ENCODE results near the gene AKIRIN2. TPM values are rescaled to one million over a fixed set of nuclear protein-coding genes. Genes with fewer than 3 reads are reported as not detected.
"Not testable (repeated sequence)": the region's sequence is repeated elsewhere in the genome, so short reads cannot be mapped to it uniquely, and the experiment has no call there.

The AKIRIN2 gene
- total RNA-seq, 2 donors from 2014 or later = 64.5 to 71.0 TPM

DNA sequence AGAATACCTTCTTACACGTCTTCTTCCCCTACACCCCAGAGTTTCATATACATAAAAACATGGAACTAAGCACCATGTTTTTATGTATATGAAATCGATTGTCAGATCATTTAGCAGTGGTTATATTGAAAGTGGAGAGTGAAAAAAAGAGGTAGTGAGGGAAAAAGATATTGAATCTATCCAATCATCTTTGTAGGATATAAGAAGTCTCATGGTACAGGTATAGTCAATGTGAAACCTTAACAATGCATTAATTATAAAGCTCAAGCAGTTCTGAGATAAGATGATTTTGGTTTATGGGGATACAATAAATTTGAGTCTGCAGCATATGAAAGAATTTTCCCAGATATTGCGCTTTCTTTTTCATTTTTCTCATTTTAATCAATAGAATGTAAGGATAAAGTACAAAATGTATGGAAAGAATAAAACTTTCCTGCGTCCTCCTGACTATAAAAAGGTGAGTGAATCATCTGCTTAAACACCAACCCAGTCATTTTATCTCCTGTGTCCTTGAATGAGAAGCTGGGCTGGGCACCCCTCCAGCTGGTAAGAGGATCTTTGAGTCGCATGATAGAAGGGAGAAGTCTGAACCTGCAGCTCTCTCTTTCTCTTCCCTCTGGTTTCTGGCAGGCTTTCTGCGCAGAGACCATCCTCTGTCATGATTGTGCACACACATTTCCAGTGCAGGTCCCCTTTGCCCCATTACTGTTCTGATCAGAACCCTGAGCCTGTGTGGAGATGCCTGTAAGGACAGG is 28.1 kb upstream of the AKIRIN2 start:
- H3K9me3 Mint-ChIP-seq = no peaks in the 10 kb centered on the region
- H3K27ac Mint-ChIP-seq = no peak overlapping the region
- no peak overlapping the region for H3K4me3 Mint-ChIP-seq
- peaks cover 21% of the 10 kb centered on the region for H3K27me3 Mint-ChIP-seq (ENCODE audit: low read depth)
- peaks cover 0 to 3% of the 10 kb centered on the region in 2 donors for H3K36me3 Mint-ChIP-seq (ENCODE audit: insufficient read depth in 2 of 2)
- no peak for ATAC-seq (replicated peaks in 1 of 2)
- H3K4me1 Mint-ChIP-seq (ENCODE audit: low read depth) = peaks cover 47% of the 10 kb centered on the region
- DNase-seq = no peak

DNA sequence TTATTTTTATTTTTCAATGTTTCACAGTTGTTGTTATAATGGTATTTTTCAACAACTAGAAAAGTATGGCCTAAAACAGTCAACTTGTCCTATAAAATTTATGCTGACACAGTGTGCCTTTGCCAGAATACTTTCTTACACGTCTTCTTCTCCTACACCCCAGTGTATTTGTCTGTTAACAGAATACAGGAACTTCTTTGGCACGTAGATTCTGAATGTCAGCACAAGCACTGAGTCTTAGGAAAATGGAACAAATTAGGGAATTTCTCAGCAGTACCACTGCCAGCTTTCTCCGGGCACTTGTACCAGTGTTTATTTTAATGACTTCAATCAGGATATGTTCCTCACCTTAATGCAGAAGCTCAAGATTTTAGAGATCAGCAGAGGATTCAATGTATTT is 26.7 kb upstream of the AKIRIN2 start:
- H3K36me3 Mint-ChIP-seq (ENCODE audit: insufficient read depth in 2 of 2) = peaks cover 0 to 2% of the 10 kb centered on the region in 2 donors
- H3K9me3 Mint-ChIP-seq = no peaks in the 10 kb centered on the region
- ATAC-seq (replicated peaks in 1 of 2) = no peak
- H3K27me3 Mint-ChIP-seq (ENCODE audit: low read depth) = peaks cover 21% of the 10 kb centered on the region
- H3K4me3 Mint-ChIP-seq = no peak overlapping the region
- no peak overlapping the region for H3K27ac Mint-ChIP-seq
- no peak for DNase-seq
- H3K4me1 Mint-ChIP-seq (ENCODE audit: low read depth) = peaks cover 54% of the 10 kb centered on the region

DNA sequence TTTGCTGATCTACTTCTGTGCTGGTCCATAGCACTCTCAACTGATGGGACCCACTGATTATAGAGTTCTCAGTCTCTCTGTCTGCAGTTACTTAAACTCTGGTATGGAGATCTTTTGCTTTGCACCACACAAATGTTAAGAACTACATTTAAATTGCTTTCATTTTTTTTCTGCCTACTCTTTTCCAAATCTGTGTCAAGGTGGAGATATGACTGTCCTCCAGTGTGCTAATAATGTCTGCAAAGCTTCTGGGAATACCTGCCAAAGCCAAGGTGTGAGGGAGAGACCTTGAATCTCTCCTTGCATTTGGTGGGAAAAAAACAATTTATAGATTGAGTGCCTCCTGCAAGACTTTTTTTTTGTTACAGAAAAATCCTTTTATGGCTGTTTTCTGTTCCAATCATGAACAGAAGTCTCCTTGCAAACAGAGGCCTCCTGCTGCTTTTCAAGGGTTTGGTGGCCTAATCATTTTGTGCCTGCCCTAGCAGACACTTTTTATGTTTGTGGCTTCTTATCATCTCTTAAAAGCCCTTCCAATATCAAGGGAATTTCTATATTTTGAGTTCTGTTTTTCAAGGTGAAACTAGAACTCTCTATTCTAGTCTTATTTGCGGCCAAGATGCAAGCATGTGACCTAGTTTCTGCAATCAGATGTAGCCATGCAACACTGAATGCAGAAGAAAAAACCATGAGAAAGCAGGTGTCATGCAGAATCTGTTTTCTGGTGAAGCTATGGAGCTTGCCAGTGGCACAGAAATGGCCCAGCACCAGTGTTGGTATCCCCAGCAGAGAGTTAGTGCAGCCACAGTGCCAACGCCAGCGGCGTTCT is 23.2 kb upstream of the AKIRIN2 start:
- H3K4me1 Mint-ChIP-seq (ENCODE audit: low read depth) = peaks cover 41% of the 10 kb centered on the region
- peak overlapping the region; percentile 12 to 65 for H3K4me3 Mint-ChIP-seq
- peaks cover 31% of the 10 kb centered on the region for H3K27me3 Mint-ChIP-seq (ENCODE audit: low read depth)
- DNase-seq (no peak), ATAC-seq (replicated peaks in 1 of 2) (peak; percentile 64 to 68)
- no peaks in the 10 kb centered on the region for H3K9me3 Mint-ChIP-seq
- H3K36me3 Mint-ChIP-seq (ENCODE audit: insufficient read depth in 2 of 2) = peaks cover 0 to 2% of the 10 kb centered on the region in 2 donors
- H3K27ac Mint-ChIP-seq = peak overlapping the region; percentile 73

DNA sequence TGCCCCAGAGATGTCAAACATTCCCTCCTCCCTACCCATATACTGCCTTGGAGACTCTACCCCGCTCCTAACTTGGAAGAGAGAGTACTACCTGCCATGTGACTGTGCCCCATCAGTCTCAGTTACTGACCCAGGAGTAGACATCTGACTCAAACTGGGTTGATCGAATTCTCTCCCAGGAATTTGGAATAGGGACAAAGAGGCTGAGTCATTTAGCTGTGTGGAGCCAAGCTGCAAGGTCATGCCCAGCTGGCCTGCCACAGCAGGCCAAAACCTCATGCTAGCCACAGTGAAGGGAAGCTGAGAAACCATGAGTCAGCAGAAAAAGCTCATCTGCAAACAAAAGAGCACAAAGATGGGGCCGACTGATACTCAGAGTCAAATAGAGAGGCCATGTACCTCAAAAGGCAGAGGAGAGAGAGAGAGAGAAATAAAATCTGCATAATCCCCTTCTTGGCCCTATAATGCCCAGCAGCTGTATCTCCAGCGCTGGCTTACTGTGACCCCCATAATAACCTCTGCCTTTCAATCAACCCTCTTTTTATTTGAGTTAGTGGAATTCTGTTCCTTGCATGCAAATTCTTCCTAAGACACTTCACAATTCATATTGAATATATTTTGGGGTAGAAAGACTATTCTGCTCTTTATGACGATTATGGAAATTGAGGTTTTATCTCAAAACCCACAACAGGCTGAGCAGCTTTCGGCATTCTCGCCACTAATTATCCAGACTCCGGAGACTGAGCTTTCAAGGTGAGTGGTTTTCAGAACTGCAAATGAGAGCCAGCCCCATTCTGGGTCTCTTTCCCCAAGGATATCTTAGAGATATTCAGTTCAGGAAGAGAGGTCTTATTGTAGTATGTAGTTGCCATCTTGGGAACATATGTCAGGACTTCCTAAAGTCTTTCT is 21.4 kb upstream of the AKIRIN2 start:
- Mint-ChIP-seq H3K36me3 (ENCODE audit: insufficient read depth in 2 of 2) (peaks cover 0 to 2% of the 10 kb centered on the region in 2 donors), H3K4me1 (ENCODE audit: low read depth) (peaks cover 35% of the 10 kb centered on the region), H3K9me3 (no peaks in the 10 kb centered on the region), H3K27me3 (ENCODE audit: low read depth) (peaks cover 19% of the 10 kb centered on the region), H3K27ac (peak overlapping the region; percentile 74), H3K4me3 (peak overlapping the region in 1 of 2 donors; percentile 49)
- ATAC-seq (replicated peaks in 1 of 2) = peak; percentile 32 to 33
- DNase-seq = no peak

DNA sequence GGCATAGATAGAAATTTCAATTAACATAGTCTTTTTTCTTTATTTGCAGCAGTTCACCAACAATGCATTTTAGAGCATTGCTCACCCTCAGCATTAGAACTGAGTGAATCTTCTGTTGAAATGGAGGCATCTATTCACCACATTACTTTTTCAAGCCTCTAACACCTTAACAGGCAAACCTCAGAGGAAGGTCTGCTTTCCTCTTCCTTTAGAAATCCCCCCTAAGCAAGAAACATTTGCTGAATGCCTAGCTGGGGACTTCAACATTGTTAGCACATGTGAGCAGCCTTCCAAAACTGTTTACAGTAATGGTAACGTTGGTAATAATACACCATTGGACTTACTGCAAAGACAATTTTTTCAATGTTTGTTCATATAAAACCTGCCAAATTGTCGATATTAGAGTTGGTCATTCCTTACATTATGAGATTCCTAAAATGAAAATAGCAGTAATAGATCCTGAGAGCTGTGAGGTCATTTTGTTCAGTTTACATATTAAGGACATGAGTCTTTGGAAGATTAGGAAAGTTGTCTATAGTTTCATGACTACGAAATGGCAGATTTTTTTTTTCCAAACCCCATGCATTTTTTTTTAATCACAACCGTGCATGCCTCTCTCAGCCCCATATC is 20.6 kb upstream of the AKIRIN2 start:
- Mint-ChIP-seq H3K27me3 (ENCODE audit: low read depth) (peaks cover 13% of the 10 kb centered on the region), H3K27ac (no peak overlapping the region), H3K4me3 (peak overlapping the region in 1 of 2 donors; percentile 7), H3K36me3 (ENCODE audit: insufficient read depth in 2 of 2) (peaks cover 0 to under 1% of the 10 kb centered on the region in 2 donors), H3K4me1 (ENCODE audit: low read depth) (peaks cover 42% of the 10 kb centered on the region), H3K9me3 (no peaks in the 10 kb centered on the region)
- DNase-seq = no peak
- no peak for ATAC-seq (replicated peaks in 1 of 2)

DNA sequence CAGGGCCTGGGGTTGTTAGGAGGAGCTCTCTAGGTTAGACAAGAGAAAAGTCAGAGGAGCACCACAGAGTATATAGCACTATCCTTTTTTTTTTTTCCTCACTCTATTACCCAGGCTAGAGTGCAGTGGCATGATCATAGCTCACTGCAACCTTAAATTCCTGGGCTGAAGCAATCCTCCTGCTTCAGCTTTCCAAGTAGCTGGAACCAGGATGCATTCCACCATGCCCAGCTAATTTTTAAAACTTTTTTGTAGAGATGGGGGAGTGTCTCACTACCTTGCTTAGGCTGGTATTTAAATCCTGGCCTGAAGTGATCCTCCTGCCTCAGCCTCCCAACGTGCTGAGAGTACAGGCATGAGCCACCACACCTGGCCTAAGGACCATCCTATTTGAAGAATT is 19.3 kb upstream of the AKIRIN2 start:
- no peaks in the 10 kb centered on the region for H3K36me3 Mint-ChIP-seq (ENCODE audit: insufficient read depth in 2 of 2)
- H3K4me1 Mint-ChIP-seq (ENCODE audit: low read depth) = peaks cover 42% of the 10 kb centered on the region
- no peak overlapping the region for H3K27ac Mint-ChIP-seq
- ATAC-seq (replicated peaks in 1 of 2) (no peak), DNase-seq (no peak)
- H3K4me3 Mint-ChIP-seq = no peak overlapping the region
- H3K27me3 Mint-ChIP-seq (ENCODE audit: low read depth) = peaks cover 11% of the 10 kb centered on the region
- no peaks in the 10 kb centered on the region for H3K9me3 Mint-ChIP-seq

DNA sequence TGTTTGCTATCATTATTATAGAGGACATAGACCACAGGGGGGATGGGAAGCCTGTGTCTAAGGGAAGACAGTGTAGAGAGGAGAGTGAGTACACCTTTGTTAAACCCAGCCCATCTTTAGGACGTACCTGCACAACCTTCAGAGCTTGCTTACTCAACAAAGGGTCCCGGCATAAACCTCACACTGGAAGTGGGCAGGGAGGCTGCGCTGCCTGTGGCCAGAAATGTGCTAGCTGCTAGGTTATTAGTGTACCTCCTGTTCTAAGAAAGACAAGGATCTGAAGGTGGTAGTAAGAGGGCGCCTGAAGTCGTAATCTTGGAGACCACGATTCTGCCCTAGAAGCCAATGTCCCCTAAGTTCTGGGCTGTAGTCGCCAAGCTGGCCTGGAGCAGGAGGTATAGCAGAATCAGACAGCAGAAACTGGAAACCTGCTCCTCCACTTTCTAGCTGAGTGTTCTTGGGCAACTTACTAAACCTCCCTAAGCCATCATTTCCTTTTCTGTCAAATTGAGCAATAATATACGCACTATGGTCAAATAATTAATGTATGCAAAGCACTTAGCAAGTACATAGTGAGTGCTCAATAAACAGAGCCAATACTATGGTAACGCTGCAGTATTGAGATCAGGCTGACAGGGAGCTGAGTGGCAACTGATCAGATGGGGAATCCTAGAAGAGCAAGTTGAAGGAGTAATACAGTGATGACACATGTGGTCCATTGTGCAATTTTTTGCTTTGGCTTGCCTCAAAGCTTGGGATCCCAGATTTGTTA is 16.8 kb upstream of the AKIRIN2 start:
- Mint-ChIP-seq H3K4me3 (peak overlapping the region in 1 of 2 donors; percentile 33), H3K36me3 (ENCODE audit: insufficient read depth in 2 of 2) (no peaks in the 10 kb centered on the region), H3K4me1 (ENCODE audit: low read depth) (peaks cover 38% of the 10 kb centered on the region), H3K27ac (no peak overlapping the region), H3K27me3 (ENCODE audit: low read depth) (peaks cover 11% of the 10 kb centered on the region), H3K9me3 (no peaks in the 10 kb centered on the region)
- DNase-seq (no peak), ATAC-seq (replicated peaks in 1 of 2) (peak in 1 of 2 donors; percentile 61)

DNA sequence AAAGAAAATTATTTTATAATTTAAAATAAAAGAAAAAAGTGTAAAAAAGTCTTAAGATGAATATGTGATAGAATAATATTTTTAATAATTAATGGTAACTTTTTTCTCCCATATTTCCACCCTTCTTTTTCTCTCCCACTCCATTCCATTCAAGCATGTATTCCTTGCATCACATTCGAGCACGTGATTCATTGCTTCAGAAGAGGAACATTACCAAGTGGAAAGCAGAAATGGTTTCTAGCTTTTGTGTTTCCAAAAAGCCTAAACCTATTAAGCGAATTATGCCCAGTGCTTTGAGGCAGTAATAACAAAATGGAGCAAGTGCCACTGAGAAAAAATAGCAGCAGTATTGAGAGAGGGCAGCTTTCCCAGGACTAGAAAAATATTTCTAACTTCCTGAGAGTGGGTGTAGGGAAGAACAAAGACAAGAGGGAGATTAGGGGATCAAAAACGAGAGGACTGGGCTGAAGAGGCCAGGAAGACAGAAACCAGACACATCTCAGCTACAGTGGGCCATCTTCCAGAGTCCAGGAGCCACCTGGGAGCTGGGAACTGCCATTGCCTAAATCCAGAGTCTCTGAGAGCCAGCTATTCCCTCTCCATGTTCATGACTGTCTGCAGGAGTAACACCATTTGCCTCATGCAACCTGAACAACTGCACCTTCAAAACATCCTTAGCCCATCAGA is 15.0 kb upstream of the AKIRIN2 start:
- DNase-seq = no peak
- H3K27me3 Mint-ChIP-seq (ENCODE audit: low read depth) = no peaks in the 10 kb centered on the region
- H3K4me1 Mint-ChIP-seq (ENCODE audit: low read depth) = peaks cover 24% of the 10 kb centered on the region
- H3K4me3 Mint-ChIP-seq = no peak overlapping the region
- H3K27ac Mint-ChIP-seq = no peak overlapping the region
- no peak for ATAC-seq (replicated peaks in 1 of 2)
- H3K9me3 Mint-ChIP-seq = no peaks in the 10 kb centered on the region
- peaks cover 0 to 2% of the 10 kb centered on the region in 2 donors for H3K36me3 Mint-ChIP-seq (ENCODE audit: insufficient read depth in 2 of 2)

DNA sequence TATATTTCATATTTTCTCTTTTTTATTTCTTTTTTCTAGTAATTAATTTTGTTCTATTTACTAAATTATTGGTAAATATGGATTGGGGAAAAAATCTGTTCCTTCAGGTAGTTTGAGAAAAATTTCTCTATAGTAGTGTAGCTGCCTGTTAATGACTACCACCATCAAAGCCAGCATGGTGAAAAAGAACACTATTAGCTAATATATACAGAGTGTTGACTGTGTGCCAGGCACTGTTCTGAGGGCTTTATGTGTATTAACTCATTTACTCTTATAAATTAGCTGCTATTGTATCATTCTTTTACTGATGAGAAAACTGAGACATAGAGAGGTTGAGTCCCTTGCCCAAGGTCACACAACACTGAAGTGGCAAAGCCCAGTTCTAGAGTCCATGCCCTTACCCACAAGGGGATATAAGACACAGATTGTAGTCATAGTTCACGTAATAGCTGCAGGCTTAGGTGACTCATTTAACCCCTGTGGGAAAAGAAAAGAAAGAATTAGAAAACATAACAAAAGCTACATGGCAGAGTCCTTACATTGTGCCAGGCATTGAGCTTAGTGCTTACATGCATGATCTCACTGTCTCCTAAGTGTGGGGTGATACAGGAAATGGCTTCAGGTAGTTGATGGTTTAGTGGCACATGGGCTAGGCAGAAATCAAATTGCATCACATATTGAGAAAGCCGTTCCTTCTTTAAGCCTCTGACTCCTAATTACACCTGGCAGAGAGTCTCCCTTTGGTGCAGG is 12.2 kb upstream of the AKIRIN2 start:
- DNase-seq (no peak), ATAC-seq (replicated peaks in 1 of 2) (peak; percentile 88 to 91)
- Mint-ChIP-seq H3K27ac (no peak overlapping the region), H3K4me3 (peak overlapping the region in 1 of 2 donors; percentile 8), H3K4me1 (ENCODE audit: low read depth) (peaks cover 31% of the 10 kb centered on the region), H3K9me3 (no peaks in the 10 kb centered on the region), H3K36me3 (ENCODE audit: insufficient read depth in 2 of 2) (peaks cover 2% of the 10 kb centered on the region in 2 donors), H3K27me3 (ENCODE audit: low read depth) (no peaks in the 10 kb centered on the region)

DNA sequence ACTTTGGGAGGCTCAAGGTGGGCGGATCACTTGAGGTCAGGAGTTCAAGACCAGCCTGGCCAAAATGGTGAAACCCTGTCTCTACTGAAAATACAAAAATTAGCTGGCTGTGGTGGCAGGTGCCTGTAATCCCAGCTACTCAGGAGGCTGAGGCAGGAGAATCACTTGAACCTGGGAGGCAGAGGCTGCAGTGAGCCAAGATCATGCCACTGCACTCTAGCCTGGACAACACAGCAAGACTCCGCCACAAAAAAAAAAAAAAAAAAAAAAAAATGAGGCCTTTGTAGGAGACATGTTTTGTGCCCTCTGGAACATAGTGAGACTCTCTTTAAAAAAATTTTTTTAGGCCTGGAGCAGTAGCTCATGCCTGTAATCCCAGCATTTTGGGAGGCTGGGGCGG is 10.7 kb upstream of the AKIRIN2 start:
- H3K4me3 Mint-ChIP-seq; H3K27me3 Mint-ChIP-seq (ENCODE audit: low read depth); DNase-seq; H3K36me3 Mint-ChIP-seq (ENCODE audit: insufficient read depth in 2 of 2); ATAC-seq (replicated peaks in 1 of 2); H3K27ac Mint-ChIP-seq; H3K9me3 Mint-ChIP-seq: not testable (repeated sequence)
- peaks cover 20% of the 10 kb centered on the region for H3K4me1 Mint-ChIP-seq (ENCODE audit: low read depth)

DNA sequence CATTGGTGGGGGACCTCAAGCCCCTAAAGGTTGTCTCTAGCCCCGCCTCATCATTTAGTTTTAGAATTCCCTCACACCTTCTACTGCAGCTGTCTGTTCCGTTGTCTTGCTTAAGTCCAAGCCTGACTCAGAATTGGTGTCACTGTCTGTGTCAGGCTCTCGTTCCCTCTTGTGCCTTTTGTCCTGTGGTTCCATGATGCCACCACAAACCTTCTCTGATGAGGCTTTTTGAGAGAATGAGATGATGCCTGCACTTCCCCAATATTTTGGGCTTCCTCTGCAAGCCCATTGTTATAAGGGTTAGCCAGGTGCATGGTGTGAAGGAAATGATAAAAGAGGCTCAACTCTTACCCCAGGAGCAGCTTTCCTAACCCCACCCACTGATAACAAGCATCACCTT is 8.1 kb upstream of the AKIRIN2 start:
- ATAC-seq (replicated peaks in 1 of 2) (no peak), DNase-seq (peak in 1 of 2 donors; percentile 29)
- Mint-ChIP-seq H3K9me3 (no peaks in the 10 kb centered on the region), H3K27me3 (ENCODE audit: low read depth) (no peaks in the 10 kb centered on the region), H3K4me3 (no peak overlapping the region), H3K36me3 (ENCODE audit: insufficient read depth in 2 of 2) (peaks cover 2% of the 10 kb centered on the region in 2 donors), H3K27ac (no peak overlapping the region), H3K4me1 (ENCODE audit: low read depth) (peaks cover 37% of the 10 kb centered on the region)

Data from activated T-cell treated with anti-CD3 and anti-CD28 coated beads, Interleukin-2, amount 50 U/mL, for 72 hours (primary cell).